AG04450 (cell line): ENCODE results near the gene SMC5. TPM values are rescaled to one million over a fixed set of nuclear protein-coding genes. Genes with fewer than 3 reads are reported as not detected.
A peak's percentile ranks its signal among the peaks of the same experiment; 100 is the strongest.
"Not testable (repeated sequence)": the region's sequence is repeated elsewhere in the genome, so short reads cannot be mapped to it uniquely, and the experiment has no call there.

ENCODE experiments used
- CTCF ChIA-PET: fragments of 300-600, 350-600 bp; formaldehyde crosslinking; extraction: SDS; loops from one replicate; lab custom pipeline; 2022; ENCODE audit warnings: antibody characterized with exemption, inconsistent platforms; lab: Charles Lee
- POLR2A ChIA-PET: fragments of 350-600 bp; formaldehyde crosslinking; extraction: SDS; loops from one replicate; lab custom pipeline; 2021; ENCODE audit warnings: antibody characterized with exemption, inconsistent platforms; lab: Yijun Ruan, JAX
- DNase-seq: peaks from one replicate; pipeline ENCODE4 v3.0.0-alpha.2; 2011; ENCODE audit warnings: low read depth, low spot score
- H3K27ac ChIP-seq: one replicate; pipeline ENCODE4 v1.5.1; 2012; ENCODE audit warnings: low read depth, low read length, control low read depth
- H3K27me3 ChIP-seq: one replicate; pipeline ENCODE4 v1.6.0; 2012; ENCODE audit warnings: low read length; ENCODE audit not compliant: control insufficient read depth, insufficient read depth
- H3K4me3 ChIP-seq: 2 replicates; pipeline ENCODE4 v1.5.1; 2011; ENCODE audit warnings: mild to moderate bottlenecking, low read depth, low read length, control low read depth
- H3K9me3 ChIP-seq: 2 replicates; pipeline ENCODE4 v1.5.1; 2012; ENCODE audit warnings: low read length; ENCODE audit not compliant: control insufficient read depth, insufficient read depth
- CTCF ChIP-seq: IDR thresholded peaks from 2 replicates; pipeline ENCODE4 v1.5.1; 2011; ENCODE audit warnings: low read depth, low read length, control low read depth, inconsistent platforms
- polyA plus RNA-seq: library from polyadenylated mRNA; depleted of rRNA; stranded (reverse); fragments of >200 nt; gene quantifications from 2 replicates; pipeline ENCODE4 v1.2.3, GENCODE V29; 2011

Gene SMC5
- polyA plus RNA-seq, 1 experiment, result 29.1 TPM

- Histone ChIP-seq H3K27me3 (no peaks in the 10 kb centered on the region), H3K27ac (no peak overlapping the region), H3K9me3 (no peaks in the 10 kb centered on the region), H3K4me3 (no peak overlapping the region)
- no peak for TF ChIP-seq CTCF
- ChIA-PET POLR2A (no interaction called here), CTCF (no interaction called here)
- DNase-seq, result no peak
Measured at GRCh38 chr9:70315389-70315788, 56.6 kb downstream of the SMC5 start.

GRCh38 chr9:70318002-70318401, 59.2 kb downstream of the SMC5 start:
- Histone ChIP-seq H3K9me3 (no peaks in the 10 kb centered on the region), H3K27me3 (no peaks in the 10 kb centered on the region), H3K27ac (no peak overlapping the region), H3K4me3 (no peak overlapping the region)
- TF ChIP-seq CTCF, result peak; percentile 19; the same call in 1 of the 2 replicates
- ChIA-PET POLR2A (no interaction called here), CTCF (interaction anchor here (0.5 kb wide), 2 partner anchors 215 to 292 kb away, joined by 3 to 5 read pairs; no protein-coding TSS in a partner anchor)
- no peak for DNase-seq

GRCh38 chr9:70322096-70322495, 63.3 kb downstream of the SMC5 start:
- CTCF ChIA-PET, result interaction anchor here (0.6 kb wide), 1 partner anchor 69 kb away, joined by 3 read pairs; no protein-coding TSS in a partner anchor
- TF ChIP-seq CTCF, result no peak
- H3K4me3 ChIP-seq, result no peak overlapping the region
- no peak overlapping the region for H3K27ac ChIP-seq
- POLR2A ChIA-PET, result no interaction called here
- H3K9me3 ChIP-seq, result no peaks in the 10 kb centered on the region
- DNase-seq, result no peak
- no peaks in the 10 kb centered on the region for H3K27me3 ChIP-seq

- peak; percentile 30 for DNase-seq
- POLR2A ChIA-PET, result no interaction called here
- Histone ChIP-seq H3K27ac (peak overlapping the region; percentile 53), H3K4me3 (no peak overlapping the region), H3K27me3 (no peaks in the 10 kb centered on the region), H3K9me3 (peaks cover 9% of the 10 kb centered on the region)
- no peak for TF ChIP-seq CTCF
- CTCF ChIA-PET, result no interaction called here
Measured at GRCh38 chr9:70324963-70325362, 66.2 kb downstream of the SMC5 start.

GRCh38 chr9:70328625-70329024, 69.8 kb downstream of the SMC5 start:
- H3K27ac ChIP-seq, POLR2A ChIA-PET, CTCF ChIA-PET, H3K9me3 ChIP-seq, H3K4me3 ChIP-seq, DNase-seq, H3K27me3 ChIP-seq: not testable (repeated sequence)

- no peak for DNase-seq
Measured at GRCh38 chr9:70340572-70340971, 81.8 kb downstream of the SMC5 start.

More at GRCh38 chr9:70340572-70340971, 81.8 kb downstream of the SMC5 start:
- ChIA-PET CTCF (interaction anchor here (0.7 to 4.3 kb wide), 24 partner anchors 11 to 274 kb away, joined by 3 to 126 read pairs (median 4); partner anchors contain the start of gene KLF9), POLR2A (interaction anchor here (1.5 kb wide), 1 partner anchor 78 kb away, joined by 5 read pairs; no protein-coding TSS in a partner anchor)
- H3K27ac ChIP-seq, result no peak overlapping the region
- H3K9me3 ChIP-seq, result no peaks in the 10 kb centered on the region
- no peaks in the 10 kb centered on the region for H3K27me3 ChIP-seq
- TF ChIP-seq CTCF, result peak; percentile 53
- H3K4me3 ChIP-seq, result no peak overlapping the region
